ENCODE data around the gene FAM163B.

Gene FAM163B

DNA sequence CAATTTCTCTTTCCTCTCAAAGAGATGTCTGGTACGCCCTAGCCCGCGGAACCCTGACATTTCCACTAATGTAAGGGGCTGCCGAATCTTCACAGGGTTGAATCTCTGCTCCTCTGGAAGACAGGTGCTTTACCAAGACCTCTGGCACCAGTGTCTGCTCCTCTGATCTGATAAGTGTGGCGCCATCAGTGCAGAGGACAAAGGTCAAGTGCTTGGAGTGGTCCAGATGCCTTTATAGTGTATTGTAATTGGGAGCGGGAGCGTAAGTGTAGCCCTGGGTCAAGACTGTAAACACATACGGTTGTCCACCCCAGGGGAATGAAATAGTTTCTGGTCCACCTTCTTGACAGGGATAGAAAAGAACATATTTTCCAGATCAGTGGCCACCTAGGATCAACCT, 57.0 kb downstream of the FAM163B start:
- no peak for DNase-seq (ENCODE audit: low read depth)
- H3K4me3 ChIP-seq (ENCODE audit: low read depth, low read length) = no peak overlapping the region
- TF ChIP-seq, protein P1, sequence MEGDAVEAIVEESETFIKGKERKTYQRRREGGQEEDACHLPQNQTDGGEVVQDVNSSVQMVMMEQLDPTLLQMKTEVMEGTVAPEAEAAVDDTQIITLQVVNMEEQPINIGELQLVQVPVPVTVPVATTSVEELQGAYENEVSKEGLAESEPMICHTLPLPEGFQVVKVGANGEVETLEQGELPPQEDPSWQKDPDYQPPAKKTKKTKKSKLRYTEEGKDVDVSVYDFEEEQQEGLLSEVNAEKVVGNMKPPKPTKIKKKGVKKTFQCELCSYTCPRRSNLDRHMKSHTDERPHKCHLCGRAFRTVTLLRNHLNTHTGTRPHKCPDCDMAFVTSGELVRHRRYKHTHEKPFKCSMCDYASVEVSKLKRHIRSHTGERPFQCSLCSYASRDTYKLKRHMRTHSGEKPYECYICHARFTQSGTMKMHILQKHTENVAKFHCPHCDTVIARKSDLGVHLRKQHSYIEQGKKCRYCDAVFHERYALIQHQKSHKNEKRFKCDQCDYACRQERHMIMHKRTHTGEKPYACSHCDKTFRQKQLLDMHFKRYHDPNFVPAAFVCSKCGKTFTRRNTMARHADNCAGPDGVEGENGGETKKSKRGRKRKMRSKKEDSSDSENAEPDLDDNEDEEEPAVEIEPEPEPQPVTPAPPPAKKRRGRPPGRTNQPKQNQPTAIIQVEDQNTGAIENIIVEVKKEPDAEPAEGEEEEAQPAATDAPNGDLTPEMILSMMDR (IDR thresholded peaks at IDR 0.05; ENCODE audit: control insufficient read depth, extremely low read depth, insufficient read depth) = no peak

- DNase-seq (ENCODE audit: low read depth) = no peak
- TF ChIP-seq, protein P1 (IDR thresholded peaks at IDR 0.05; ENCODE audit: control insufficient read depth, extremely low read depth, insufficient read depth) = no peak
- H3K4me3 ChIP-seq (ENCODE audit: low read depth, low read length) = no peak overlapping the region
Observed at GRCh38 chr9:133551446-133551845, 57.7 kb downstream of the FAM163B start.

GRCh38 chr9:133547116-133547515, 62.1 kb downstream of the FAM163B start:
- no peak for DNase-seq (ENCODE audit: low read depth)
- no peak overlapping the region for H3K4me3 ChIP-seq (ENCODE audit: low read depth, low read length)
- TF ChIP-seq, protein P1 (IDR thresholded peaks at IDR 0.05; ENCODE audit: control insufficient read depth, extremely low read depth, insufficient read depth) = no peak

DNA sequence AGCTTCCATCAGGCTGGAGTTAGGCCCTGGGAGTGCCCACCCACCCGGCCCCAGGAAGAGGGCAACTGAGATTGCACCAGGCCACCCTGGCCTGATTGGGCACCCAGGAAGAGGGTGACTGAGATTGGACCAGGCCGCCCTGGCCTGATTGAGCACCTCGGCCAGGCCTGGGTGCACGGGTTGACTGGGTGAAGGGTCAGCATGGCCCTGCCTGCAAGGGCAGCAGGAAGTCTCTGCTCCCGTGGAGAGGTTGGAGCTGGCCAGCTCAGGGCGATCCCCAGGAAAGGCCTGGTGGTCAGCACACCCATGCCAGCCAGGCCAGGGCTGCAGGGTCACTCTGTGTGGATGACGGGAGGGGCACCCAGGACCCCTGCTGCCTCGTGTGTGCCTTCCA, 62.9 kb downstream of the FAM163B start:
- no peak overlapping the region for H3K4me3 ChIP-seq (ENCODE audit: low read depth, low read length)
- DNase-seq (ENCODE audit: low read depth) = no peak
- TF ChIP-seq, protein P1 (IDR thresholded peaks at IDR 0.05; ENCODE audit: control insufficient read depth, extremely low read depth, insufficient read depth) = no peak

DNA sequence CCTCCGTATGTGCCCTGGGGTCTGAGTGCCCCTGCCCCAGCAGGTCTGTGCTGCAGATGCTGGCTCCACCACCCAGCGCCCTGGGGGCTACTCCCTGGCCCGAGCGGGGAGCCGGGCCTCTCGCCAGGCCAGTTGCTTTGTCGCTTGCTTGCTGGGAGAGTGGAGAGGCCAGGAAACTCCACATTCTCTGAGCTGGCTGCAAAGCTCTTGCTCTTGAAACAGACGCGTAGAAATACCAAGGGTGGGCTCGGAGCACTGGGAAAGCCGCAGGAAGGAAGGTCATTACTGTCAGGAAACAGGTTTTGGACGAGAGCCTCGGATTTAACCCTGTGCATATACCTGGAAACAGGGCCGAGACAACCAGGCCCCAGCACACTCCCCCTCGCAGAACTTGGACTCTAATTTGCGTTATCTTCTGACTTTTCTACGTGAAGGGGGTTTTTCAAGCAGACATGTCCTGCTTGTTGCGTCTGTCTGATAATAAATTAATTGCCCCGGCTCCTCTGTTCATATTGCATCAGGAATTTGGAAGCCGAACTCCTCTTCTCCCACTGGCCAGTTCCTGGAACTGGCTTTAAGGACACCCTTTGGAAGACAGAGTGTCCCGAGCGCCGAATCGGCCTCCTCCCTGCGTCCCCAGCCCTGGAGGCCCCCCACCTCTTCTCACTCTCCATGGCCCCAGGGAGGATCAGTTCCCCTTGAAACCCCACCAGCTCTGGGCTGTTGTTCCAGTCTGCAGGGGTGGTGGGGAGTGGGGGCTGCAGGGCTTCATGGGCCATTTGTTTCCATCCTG, 63.5 kb downstream of the FAM163B start:
- DNase-seq (ENCODE audit: low read depth) = no peak
- no peak overlapping the region for H3K4me3 ChIP-seq (ENCODE audit: low read depth, low read length)
- TF ChIP-seq, protein P1 (IDR thresholded peaks at IDR 0.05; ENCODE audit: control insufficient read depth, extremely low read depth, insufficient read depth) = no peak

DNA sequence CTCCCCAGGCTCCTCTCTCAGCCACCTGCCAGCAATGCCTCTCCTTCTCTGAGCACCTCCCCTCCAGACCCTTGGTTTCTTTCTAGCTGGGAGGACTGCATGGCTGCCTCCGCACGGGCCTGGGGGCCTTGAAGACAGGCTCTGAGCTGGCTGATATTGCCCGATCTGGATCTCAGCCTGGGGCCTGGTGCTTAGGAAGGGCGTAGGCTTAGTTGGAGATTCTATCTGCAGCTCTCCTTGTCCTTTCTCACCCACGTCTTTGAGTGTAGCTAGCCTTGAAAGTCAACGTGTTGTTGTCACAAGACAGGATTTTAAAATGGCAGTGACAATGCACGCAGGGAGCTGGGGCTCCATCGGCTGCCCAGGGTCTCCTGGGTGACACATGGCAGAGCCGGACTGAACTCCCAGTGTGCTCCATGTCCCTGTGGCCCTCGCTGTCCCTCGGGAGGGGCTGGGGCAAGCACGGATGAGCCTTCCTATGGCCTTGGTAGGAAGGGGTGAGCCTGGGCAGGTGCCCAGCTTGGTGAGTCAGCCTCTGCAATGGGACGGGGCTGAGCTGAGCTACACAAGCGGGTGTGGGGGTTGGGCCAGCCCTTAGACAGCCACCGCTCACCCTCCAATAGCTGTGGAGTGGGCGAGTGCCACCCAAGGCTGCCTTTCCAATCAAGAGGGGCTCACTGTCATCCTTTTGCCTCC, 65.3 kb downstream of the FAM163B start:
- TF ChIP-seq, protein P1 (IDR thresholded peaks at IDR 0.05; ENCODE audit: control insufficient read depth, extremely low read depth, insufficient read depth) = no peak
- H3K4me3 ChIP-seq (ENCODE audit: low read depth, low read length) = no peak overlapping the region

More for the DNA sequence above, 65.3 kb downstream of the FAM163B start:
- no peak for DNase-seq (ENCODE audit: low read depth)

All from LNCaP clone FGC (cell line).